Stimulated activated naive CD8-positive, alpha-beta T cell treated with anti-CD3 and anti-CD28 coated beads, Interleukin-15, amount 100 ng/mL, for 72 hours (primary cell): ENCODE data around the gene LMTK3.
"Not testable (repeated sequence)": the region's sequence is repeated elsewhere in the genome, so short reads cannot be mapped to it uniquely, and the experiment has no call there.

ENCODE experiments used
- ATAC-seq: fragments of 150-1000 bp; cut with Tn5 transposase; 2 replicates; pipeline ENCODE4 v1.10.0; 2021; ENCODE audit warnings: mild to moderate bottlenecking, moderate library complexity
- DNase-seq, 2 donors: peaks; one replicate each; pipeline ENCODE4 v3.0.0; 2021 to 2022
- H3K27ac Mint-ChIP-seq, 2 donors: one replicate each; pipeline ENCODE4 v1.8.0; 2022; ENCODE audit warnings: mild to moderate bottlenecking in 2 of 2, mixed read lengths in 2 of 2, moderate library complexity in 2 of 2
- H3K27me3 Mint-ChIP-seq: one replicate; pipeline ENCODE4 v1.8.0; 2022; ENCODE audit warnings: mixed read lengths
- H3K4me1 Mint-ChIP-seq: one replicate; pipeline ENCODE4 v1.8.0; 2022; ENCODE audit warnings: mild to moderate bottlenecking, mixed read lengths
- H3K4me3 Mint-ChIP-seq, 2 donors: one replicate each; pipeline ENCODE4 v1.8.0; 2022; ENCODE audit warnings: mild to moderate bottlenecking in 2 of 2, mixed read lengths in 2 of 2, moderate library complexity in 1 of 2
- H3K9me3 Mint-ChIP-seq, 2 donors: one replicate each; pipeline ENCODE4 v1.8.0; 2022; ENCODE audit warnings: mixed read lengths in 2 of 2

LMTK3 gene

DNA sequence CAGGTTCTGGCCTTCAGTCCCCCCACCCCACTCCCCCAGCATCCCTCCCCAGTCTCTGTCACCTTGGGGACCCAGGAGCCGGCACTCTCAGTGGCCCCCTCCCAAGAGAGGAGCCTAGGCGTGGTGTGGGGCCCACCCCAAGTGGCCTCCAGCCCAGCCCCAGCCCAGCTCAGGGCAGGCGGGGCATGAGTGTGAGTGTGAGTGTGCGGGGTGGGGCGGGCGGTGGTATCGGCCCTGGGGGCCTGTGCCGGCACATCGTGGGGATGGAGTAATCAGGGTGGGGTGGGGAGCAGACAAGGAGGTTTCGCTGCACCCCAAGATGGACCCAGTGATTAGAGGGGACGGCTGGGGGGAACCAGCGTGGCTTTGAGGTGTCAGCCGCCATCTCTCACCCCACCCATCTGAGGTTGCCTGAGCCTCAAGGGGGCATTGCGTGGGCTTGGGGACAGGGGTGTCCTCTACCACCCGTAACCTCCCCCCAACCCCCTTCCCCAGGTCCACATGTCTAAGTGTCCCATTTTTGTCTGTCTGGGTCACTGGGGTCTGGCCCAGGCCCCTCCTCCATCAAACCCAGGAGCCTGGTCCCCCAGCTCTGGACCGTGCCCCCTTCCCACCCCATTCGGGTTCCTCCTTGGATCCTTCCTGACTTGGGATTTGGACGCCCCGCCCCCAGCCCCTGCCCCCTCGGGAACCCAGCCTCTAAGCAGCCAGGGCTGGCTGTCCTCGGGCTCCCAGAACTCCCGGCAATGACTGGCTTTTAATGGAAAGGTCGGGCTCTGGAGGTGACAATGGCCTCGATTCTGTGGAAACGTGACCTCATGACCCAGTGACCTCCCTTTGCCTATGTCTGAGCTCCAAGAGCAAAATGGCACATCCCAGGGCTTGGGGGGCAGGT, 33.5 kb upstream of the LMTK3 start:
- Mint-ChIP-seq H3K9me3 (no peaks in the 10 kb centered on the region), H3K4me3 (no peak overlapping the region), H3K4me1 (peaks cover 6% of the 10 kb centered on the region), H3K27me3 (no peaks in the 10 kb centered on the region), H3K27ac (no peak overlapping the region)
- ATAC-seq (peak; percentile 26), DNase-seq (no peak)

DNA sequence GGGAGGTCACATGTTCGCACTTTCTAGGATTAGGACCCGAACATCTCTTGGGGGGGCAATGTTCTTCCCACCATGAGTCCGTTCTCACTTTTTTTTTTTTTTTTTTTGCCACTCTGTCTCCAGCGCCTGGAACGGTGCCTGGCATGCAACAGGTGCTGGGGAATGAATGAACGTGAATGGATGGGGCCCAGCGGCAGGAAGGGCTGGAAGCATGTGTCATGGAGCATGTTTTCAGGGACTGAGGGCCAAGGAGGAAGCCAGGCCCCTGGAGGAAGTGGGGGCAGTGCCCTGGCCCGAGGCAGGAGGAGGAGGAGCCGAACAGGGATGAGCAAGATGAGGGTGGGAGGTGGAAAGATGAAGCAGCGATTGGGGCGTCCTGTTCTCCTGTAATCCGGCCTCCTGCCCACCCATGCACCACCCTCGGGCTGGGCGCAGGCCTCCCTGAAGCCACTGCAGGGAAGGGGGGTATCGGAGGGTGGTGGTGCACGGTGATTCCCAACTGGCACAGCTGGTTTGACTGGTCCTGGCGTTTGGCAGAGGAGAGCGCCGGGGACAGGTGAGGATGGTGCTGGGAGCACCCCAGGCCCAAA, 31.6 kb upstream of the LMTK3 start:
- ATAC-seq = no peak
- Mint-ChIP-seq H3K4me3 (no peak overlapping the region), H3K9me3 (no peaks in the 10 kb centered on the region), H3K27me3 (no peaks in the 10 kb centered on the region), H3K27ac (no peak overlapping the region), H3K4me1 (peaks cover 6% of the 10 kb centered on the region)
- no peak for DNase-seq

DNA sequence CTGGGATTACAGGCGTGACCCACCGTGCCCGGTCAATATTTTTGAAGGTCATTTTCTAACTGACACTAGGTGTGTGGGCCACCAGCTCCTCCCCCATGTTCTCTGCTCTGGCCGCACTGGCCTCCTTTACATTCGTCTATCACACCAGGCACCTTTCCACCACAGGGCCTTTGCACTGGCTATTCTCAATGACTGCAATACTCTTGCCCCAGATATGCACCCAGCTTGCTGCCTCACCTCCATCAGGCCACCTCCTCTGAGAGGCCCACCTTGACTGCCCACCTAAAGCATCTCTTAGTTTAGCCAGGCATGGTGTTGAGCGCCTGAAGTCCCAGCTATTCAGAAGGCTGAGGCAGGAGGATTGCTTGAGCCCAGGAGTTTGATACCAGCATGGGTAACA, 30.2 kb upstream of the LMTK3 start:
- Mint-ChIP-seq H3K27ac (no peak overlapping the region), H3K9me3 (no peaks in the 10 kb centered on the region), H3K4me1 (peaks cover 6% of the 10 kb centered on the region), H3K27me3 (no peaks in the 10 kb centered on the region), H3K4me3 (no peak overlapping the region)
- no peak for DNase-seq
- ATAC-seq = no peak

DNA sequence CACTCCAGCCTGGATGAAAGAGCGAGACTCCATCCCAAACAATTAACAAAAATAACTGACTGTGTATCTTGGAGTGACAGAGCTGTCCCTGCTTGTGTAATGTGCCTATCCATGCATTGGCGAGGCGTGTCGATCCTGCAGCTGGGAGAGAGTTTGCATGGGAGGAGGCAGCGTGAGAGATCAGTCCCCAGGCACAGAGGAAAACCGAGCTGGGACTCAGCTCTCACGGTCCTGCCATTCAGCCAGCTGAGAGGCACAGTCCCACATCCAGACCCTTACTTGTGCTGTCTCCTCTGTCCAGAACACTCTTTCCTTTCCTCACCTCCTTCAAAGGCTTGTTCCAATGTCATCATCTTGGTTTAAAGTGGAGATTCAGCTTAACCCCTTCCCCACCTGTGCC, 28.5 kb upstream of the LMTK3 start:
- Mint-ChIP-seq H3K27me3 (no peaks in the 10 kb centered on the region), H3K4me1 (peaks cover 6% of the 10 kb centered on the region), H3K9me3 (no peaks in the 10 kb centered on the region), H3K27ac (no peak overlapping the region), H3K4me3 (no peak overlapping the region)
- no peak for DNase-seq
- no peak for ATAC-seq

DNA sequence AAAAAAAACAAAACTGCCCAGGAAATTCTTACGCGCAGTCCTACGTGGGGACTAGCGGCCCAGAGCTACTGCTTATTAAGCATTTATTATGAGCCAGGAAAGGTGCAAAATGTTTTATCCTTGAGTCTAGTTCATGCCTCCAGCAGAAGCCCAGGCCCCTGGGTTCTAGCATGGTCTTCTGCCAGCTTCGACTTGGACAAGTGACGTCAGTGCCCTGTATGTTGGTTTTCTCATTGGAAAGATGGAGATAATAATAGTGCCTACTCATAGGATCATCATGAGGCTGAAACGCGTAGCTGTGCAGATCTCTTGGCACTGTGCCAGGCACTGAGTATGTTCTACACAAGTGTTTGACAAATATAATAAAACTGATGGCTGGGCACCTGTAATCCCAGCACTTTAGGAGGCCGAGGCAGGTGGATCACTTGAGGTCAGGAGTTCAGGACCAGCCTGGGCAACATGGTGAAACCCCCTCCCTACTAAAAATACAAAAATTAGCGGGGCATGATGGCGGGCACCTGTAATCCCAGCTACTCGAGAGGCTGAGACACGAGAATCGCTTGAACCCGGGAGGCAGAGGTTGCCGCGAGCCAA, 28.0 kb upstream of the LMTK3 start:
- ATAC-seq = no peak
- no peak overlapping the region for H3K4me3 Mint-ChIP-seq
- no peak overlapping the region for H3K27ac Mint-ChIP-seq
- H3K4me1 Mint-ChIP-seq = peaks cover 6% of the 10 kb centered on the region
- H3K27me3 Mint-ChIP-seq = no peaks in the 10 kb centered on the region
- no peaks in the 10 kb centered on the region for H3K9me3 Mint-ChIP-seq
- no peak for DNase-seq

DNA sequence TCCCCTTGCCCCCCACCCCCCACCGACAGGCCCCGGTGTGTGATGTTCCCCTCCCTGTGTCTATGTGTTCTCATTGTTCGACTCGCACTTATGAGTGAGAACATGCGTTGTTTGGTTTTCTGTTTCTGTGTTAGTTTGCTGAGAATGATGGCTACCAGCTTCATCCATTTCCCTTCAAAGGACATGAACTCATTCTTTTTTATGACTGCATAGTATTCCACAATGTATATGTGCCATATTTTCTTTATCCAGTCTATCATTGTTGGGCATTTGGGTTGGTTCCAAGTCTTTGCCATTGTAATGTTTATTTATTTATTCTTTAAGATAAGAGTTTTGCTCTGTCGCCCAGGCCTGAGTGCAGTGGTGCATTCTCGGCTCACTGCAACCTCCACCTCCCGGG, 26.4 kb upstream of the LMTK3 start:
- not testable (repeated sequence) for H3K27ac Mint-ChIP-seq, H3K9me3 Mint-ChIP-seq, ATAC-seq, H3K4me1 Mint-ChIP-seq, H3K4me3 Mint-ChIP-seq, DNase-seq, H3K27me3 Mint-ChIP-seq

DNA sequence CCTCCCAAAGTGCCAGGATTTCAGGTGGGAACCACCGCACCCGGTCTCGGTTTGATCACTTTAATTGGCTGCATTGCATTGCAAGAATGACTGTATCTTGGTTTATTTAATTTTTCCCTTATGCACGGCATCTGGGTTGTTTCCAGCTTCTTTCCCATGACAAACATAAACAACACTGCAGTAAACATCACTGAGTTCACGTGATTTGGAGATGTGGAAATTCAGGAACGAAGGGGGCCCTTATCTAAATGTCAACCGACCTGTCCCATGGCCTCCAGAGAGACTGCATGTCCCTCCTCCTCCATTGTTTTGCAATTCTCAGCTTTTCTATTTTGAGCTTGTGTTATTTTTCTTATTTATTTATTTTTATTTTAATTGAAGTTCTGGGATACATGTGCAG, 25.9 kb upstream of the LMTK3 start:
- DNase-seq (no peak), ATAC-seq (no peak)
- H3K27ac Mint-ChIP-seq = no peak overlapping the region
- H3K4me3 Mint-ChIP-seq = no peak overlapping the region
- H3K4me1 Mint-ChIP-seq = no peaks in the 10 kb centered on the region
- no peaks in the 10 kb centered on the region for H3K27me3 Mint-ChIP-seq
- H3K9me3 Mint-ChIP-seq = no peaks in the 10 kb centered on the region

DNA sequence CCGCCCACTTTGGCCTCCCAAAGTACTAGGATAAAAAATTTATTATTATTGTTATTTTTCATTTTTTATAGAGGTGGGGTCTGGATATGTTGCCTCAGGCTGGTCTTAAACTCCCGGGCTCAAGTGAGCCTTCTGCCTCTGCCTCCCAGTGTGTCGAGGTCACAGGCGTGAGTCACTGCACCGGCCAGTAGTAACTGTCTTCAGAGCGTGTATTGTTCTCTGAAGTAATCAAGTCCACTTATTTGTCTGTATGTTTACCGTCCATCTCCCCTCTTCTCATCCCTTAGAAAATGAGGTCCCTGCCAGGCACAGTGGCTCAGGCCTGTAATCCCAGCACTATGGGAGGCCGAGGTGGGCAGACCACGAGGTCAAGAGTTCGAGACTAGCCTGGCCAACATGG, 22.1 kb upstream of the LMTK3 start:
- Mint-ChIP-seq H3K4me3 (no peak overlapping the region), H3K9me3 (no peaks in the 10 kb centered on the region), H3K27me3 (peaks cover 9% of the 10 kb centered on the region), H3K27ac (no peak overlapping the region), H3K4me1 (no peaks in the 10 kb centered on the region)
- DNase-seq (no peak), ATAC-seq (no peak)

DNA sequence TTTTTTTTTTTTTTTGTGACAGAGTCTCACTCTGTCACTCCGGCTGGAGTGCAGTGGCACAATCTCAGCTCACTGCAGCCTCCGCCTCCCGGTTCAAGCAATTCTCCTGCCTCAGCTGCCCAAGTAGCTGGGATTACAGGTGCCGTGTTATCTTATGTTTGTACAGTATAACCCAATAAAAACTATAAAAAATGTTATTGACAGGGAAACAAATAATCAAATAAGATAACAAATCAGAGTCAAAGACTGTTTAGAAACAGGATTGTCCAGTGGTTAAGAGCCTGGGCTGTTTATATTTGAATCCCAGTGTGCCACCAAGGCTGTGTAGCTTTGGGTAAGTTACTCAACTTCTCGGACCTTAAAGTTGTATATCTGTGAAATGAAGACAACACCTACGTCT, 19.1 kb upstream of the LMTK3 start:
- ATAC-seq (no peak), DNase-seq (no peak)
- peaks cover 9% of the 10 kb centered on the region for H3K27me3 Mint-ChIP-seq
- H3K27ac Mint-ChIP-seq = no peak overlapping the region
- H3K4me1 Mint-ChIP-seq = no peaks in the 10 kb centered on the region
- no peak overlapping the region for H3K4me3 Mint-ChIP-seq
- H3K9me3 Mint-ChIP-seq = peaks cover 5 to 27% of the 10 kb centered on the region in 2 donors

DNA sequence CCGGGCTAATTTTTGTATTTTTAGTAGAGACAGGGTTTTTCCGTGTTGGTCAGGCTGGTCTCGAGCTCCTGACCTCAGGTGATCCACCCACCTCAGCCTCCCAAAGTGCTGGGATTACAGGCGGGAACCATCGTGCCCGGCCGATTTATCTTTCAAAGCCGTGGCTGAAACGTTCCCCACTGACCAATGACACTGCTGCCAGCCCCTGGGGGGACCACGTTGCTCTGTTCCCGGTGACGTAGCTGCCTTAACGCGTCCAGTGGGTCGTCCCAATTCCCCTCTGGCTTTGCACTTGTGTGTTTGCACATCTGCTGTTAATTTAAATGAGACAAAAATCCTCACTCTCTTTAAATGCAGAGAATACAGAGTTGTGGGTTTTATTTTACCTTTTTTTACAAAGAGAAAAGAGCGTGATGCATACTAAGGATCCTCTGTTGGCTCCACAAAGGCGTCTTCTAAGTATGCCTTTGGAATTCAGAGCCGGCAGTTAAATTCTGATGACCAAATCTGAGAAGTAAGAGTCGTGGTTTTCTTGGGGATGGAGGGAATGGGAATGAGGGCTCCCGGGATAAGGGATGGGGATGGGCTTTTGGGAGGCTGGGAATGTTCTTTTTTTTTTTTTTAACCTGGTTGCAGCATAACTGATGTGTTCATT, 18.6 kb upstream of the LMTK3 start:
- Mint-ChIP-seq H3K4me3 (no peak overlapping the region), H3K4me1 (no peaks in the 10 kb centered on the region), H3K27me3 (peaks cover 9% of the 10 kb centered on the region), H3K27ac (peak overlapping the region; percentile 76), H3K9me3 (peaks cover 5 to 27% of the 10 kb centered on the region in 2 donors)
- ATAC-seq (no peak), DNase-seq (no peak)

DNA sequence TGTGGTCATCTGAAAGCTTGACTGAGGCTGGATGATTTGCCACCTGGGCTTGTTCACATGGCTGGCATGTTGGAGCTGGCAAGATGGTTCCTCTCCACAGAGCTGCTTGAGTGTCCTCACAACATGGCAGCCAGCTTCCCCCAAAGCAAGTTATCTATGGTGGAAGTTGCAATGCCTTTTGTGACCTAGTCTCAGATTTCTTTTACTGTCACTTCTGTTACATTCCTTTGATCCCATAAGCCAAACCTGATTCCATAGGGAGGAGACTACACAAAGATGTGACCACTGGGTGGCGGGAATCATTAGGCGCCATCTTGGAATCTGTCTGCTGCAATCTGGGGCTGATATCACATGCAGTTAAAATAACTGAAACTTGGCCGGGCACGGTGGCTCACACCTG, 17.5 kb upstream of the LMTK3 start:
- H3K4me1 Mint-ChIP-seq = no peaks in the 10 kb centered on the region

DNA sequence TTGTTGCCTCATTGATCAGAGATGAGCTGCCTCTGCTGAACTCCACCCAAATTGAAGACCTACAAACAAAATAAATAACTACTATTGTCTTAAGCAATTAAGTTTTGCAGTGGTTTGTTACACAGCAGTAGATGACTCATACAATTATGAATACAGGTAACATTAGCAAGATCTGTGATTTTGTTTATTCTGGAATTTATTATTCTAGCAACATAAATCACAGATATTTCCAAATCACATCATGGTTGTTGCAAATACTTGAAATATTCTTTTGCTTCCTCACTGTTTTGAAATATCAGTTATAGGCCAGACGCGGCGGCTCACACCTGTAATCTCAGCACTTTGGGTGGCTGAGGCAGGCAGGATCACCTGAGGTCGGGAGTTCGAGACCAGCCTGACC, 13.1 kb upstream of the LMTK3 start:
- Mint-ChIP-seq H3K4me3 (no peak overlapping the region), H3K4me1 (no peaks in the 10 kb centered on the region), H3K9me3 (peaks cover 9 to 36% of the 10 kb centered on the region in 2 donors), H3K27me3 (no peaks in the 10 kb centered on the region), H3K27ac (no peak overlapping the region)
- ATAC-seq (no peak), DNase-seq (no peak)

More for the DNA sequence above, 17.5 kb upstream of the LMTK3 start:
- Mint-ChIP-seq H3K27ac (no peak overlapping the region), H3K9me3 (peaks cover 6 to 32% of the 10 kb centered on the region in 2 donors), H3K27me3 (peaks cover 9% of the 10 kb centered on the region), H3K4me3 (no peak overlapping the region)
- ATAC-seq (no peak), DNase-seq (no peak)

DNA sequence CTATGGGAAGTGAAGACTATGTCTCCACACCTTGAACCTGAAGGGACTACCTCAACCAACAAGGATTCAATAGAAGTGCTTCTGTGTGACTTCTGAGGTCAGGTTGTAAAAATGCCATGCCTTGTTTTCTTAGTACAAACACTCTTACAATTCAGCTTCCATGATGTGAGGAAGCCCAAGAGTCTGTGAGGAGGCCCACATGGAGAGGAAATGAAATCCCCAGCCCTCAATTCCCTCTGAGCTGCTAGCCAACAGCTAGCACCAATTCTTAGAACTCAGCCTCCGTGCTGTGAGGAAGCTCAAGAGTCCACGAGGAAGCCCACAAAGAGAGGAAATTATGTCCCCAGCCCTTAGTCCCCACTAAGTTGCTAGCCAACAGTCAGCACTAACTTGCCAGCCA, 12.6 kb upstream of the LMTK3 start:
- Mint-ChIP-seq H3K27me3 (no peaks in the 10 kb centered on the region), H3K4me1 (no peaks in the 10 kb centered on the region), H3K4me3 (no peak overlapping the region), H3K27ac (no peak overlapping the region), H3K9me3 (peaks cover 9 to 36% of the 10 kb centered on the region in 2 donors)
- DNase-seq = no peak
- no peak for ATAC-seq

DNA sequence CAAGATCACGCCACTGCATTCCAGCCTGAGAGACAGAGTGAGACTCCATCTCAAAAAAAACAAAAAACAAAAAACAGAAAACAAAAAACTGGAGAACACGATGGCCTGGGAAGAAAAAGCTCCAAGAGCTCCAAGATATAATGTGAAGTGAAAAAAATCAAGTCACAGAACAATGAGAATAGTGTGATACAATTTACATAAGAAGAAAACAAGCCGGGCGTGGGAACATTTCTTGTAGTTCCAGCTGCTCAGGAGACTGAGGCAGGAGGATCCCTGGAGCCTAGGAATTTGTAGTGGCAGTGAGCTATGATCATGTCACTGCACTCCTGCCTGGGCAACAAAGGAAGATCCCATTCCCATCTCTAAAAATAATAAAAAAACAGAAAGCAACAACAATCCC, 8.5 kb upstream of the LMTK3 start:
- DNase-seq (no peak), ATAC-seq (no peak)
- Mint-ChIP-seq H3K27me3 (no peaks in the 10 kb centered on the region), H3K4me1 (no peaks in the 10 kb centered on the region), H3K27ac (no peak overlapping the region), H3K9me3 (peaks cover 4 to 9% of the 10 kb centered on the region in 2 donors), H3K4me3 (no peak overlapping the region)

DNA sequence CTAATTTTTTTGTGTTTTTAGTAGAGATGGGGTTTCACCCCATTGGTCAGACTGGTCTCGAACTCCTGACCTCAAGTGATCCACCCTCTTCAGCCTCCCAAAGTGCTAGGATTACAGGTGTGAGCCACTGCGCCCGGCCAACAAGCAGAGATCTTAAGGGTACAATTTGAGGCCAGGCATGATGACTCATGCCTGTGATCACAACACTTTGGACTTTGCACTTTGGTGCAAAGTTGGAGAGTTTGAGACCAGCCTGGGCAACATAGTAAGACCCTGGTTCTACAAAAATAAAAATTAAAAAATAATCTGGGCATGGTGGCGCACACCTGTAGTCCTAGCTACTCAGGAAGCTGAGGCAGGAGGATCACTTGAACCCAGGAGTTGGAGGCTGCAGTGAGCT, 7.8 kb upstream of the LMTK3 start:
- DNase-seq, H3K4me1 Mint-ChIP-seq, ATAC-seq, H3K4me3 Mint-ChIP-seq, H3K9me3 Mint-ChIP-seq, H3K27ac Mint-ChIP-seq, H3K27me3 Mint-ChIP-seq: not testable (repeated sequence)

DNA sequence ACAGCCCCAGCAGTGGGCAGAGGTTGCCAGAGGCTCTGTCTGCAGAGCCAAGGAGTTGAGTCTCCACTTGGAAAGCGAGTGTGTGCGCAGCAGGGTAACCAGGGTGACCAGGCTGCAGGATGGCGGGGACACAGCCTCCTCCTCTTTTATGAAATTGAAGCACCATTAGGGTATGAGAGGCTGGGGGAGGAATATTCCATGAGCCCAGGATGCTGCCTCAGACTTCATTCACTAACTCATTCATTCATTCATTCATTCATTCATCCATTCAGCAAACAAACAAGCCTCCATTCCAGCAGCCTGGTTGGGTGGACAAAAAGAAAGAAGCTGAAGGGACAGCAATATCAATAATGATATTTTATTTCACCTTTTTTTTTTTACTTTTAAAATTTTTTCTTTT, 6.6 kb upstream of the LMTK3 start:
- DNase-seq (no peak), ATAC-seq (no peak)
- peaks cover 8% of the 10 kb centered on the region for H3K4me1 Mint-ChIP-seq
- H3K27me3 Mint-ChIP-seq = no peaks in the 10 kb centered on the region
- H3K9me3 Mint-ChIP-seq = no peaks in the 10 kb centered on the region
- H3K27ac Mint-ChIP-seq = no peak overlapping the region
- no peak overlapping the region for H3K4me3 Mint-ChIP-seq
